K562 (cell line): Measurements from ENCODE around the gene TUBA8.

ENCODE experiments used
- FOSL1 ChIP-seq: fragments of 200-800 bp; sonication (Bioruptor generic); conservative IDR thresholded peaks from 2 replicates; pipeline ENCODE4 v1.6.1; 2016; ENCODE audit warnings: missing genetic modification characterization, missing compliant biosample characterization
- KLF6 ChIP-seq: fragments of 250-450 bp; sonication (Bioruptor Pico); IDR thresholded peaks from 2 replicates; pipeline ENCODE4 v1.4.0; 2020; ENCODE audit warnings: mild to moderate bottlenecking, moderate library complexity, borderline replicate concordance
- NFE2L1 ChIP-seq: fragments of 450-650 bp; IDR thresholded peaks from 2 replicates; pipeline ENCODE4 v1.6.1; 2016; ENCODE audit warnings: missing genetic modification characterization, low read depth, mild to moderate bottlenecking, missing compliant biosample characterization, moderate library complexity, borderline replicate concordance
- PATZ1 ChIP-seq: fragments of 250-450 bp; sonication (Bioruptor Pico); IDR thresholded peaks from 2 replicates; pipeline ENCODE4 v1.5.0; 2020; ENCODE audit warnings: mild to moderate bottlenecking, borderline replicate concordance
- POLR2A ChIP-seq: fragments of 450-650 bp; conservative IDR thresholded peaks from 2 replicates; pipeline ENCODE4 v1.6.1; 2016
- PREB ChIP-seq: sonication (generic); formaldehyde crosslinking; IDR thresholded peaks from 2 replicates; pipeline ENCODE4 v1.8.1; 2023; ENCODE audit warnings: mild to moderate bottlenecking, missing genetic modification reagents
- RFX5 ChIP-seq: IDR thresholded peaks from 2 replicates; pipeline ENCODE4 v1.6.1; 2011; ENCODE audit warnings: low read depth, mild to moderate bottlenecking, improper control_type of control experiment, low read length
- SIN3A ChIP-seq, 2 experiments: fragments of 150-350 bp in 1 of 2; IDR thresholded peaks; 2 replicates each; pipeline ENCODE4 v1.6.1; 2011 to 2016; ENCODE audit warnings: borderline replicate concordance in 2 of 2, low read depth in 2 of 2, low read length in 2 of 2, mild to moderate bottlenecking in 2 of 2, moderate library complexity in 2 of 2; ENCODE audit not compliant: control insufficient read depth in 1 of 2
- SPI1 ChIP-seq: IDR thresholded peaks from 2 replicates; pipeline ENCODE4 v1.6.1; 2011; ENCODE audit warnings: low read depth, low read length, control low read depth, borderline replicate concordance
- SREBF2 ChIP-seq: sonication (generic); formaldehyde crosslinking; IDR thresholded peaks from 2 replicates; pipeline ENCODE4 v1.4.0; 2020; ENCODE audit warnings: mild to moderate bottlenecking, missing genetic modification reagents
- TCF7L2 ChIP-seq: fragments of 150-350 bp; IDR thresholded peaks from 2 replicates; pipeline ENCODE4 v1.6.1; 2016; ENCODE audit warnings: low read depth, mild to moderate bottlenecking, low read length, moderate library complexity
- ZFP36 ChIP-seq: fragments of 150-350 bp; IDR thresholded peaks from 2 replicates; pipeline ENCODE4 v1.6.1; 2018; ENCODE audit warnings: low read length, low read depth; ENCODE audit not compliant: partially characterized antibody

GRCh38 chr22:18067121-18067520 lies 43.5 kb upstream of the TUBA8 start:
- TF ChIP-seq TCF7L2, result no peak
- TF ChIP-seq SPI1, result no peak
- TF ChIP-seq RFX5, result no peak
- no peak for TF ChIP-seq PREB (CRISPR knock-in tag)
- no peak for TF ChIP-seq KLF6
- no peak for TF ChIP-seq FOSL1 (tag)
- no peak for TF ChIP-seq SIN3A (IDR thresholded peaks at IDR 0.05; ENCODE audit: borderline replicate concordance in 2 of 2, control insufficient read depth in 1 of 2, low read depth in 2 of 2, low read length in 2 of 2)
- no peak for TF ChIP-seq POLR2A
- TF ChIP-seq PATZ1, result no peak
- no peak for TF ChIP-seq ZFP36
- no peak for TF ChIP-seq NFE2L1 (tag)
- no peak for TF ChIP-seq SREBF2 (CRISPR knock-in tag)
